DMS53 treated with DMSO at 0.1 percent for 48 hours (cell line): ENCODE data around the gene SULT1A1.
"Not testable (repeated sequence)": the region's sequence is repeated elsewhere in the genome, so short reads cannot be mapped to it uniquely, and the experiment has no call there.

ENCODE experiments used
- DNase-seq: peaks from one replicate; lab custom pipeline; 2025; ENCODE audit not compliant: unreplicated experiment; lab: John Stamatoyannopoulos, UW

Gene SULT1A1

DNA sequence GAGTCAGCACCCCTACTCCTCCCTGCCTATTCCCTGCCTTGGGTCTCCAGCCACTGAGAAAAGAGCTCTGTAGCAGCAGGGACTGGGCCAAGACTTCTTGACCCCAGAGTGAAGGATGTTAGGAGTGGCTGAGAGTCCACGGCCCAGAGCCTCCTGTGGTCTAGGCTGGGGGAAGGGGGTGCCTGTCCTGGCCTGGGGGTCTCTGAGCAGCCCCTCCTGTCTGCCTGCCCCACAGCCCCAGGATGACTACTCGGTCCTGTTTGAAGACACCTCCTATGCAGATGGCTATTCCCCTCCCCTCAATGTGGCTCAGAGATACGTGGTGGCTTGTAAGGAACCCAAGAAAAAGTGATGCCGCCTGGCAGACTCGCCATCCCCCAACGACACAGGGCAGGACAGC lies 18.5 kb downstream of the SULT1A1 start:
- DNase-seq = no peak

DNA sequence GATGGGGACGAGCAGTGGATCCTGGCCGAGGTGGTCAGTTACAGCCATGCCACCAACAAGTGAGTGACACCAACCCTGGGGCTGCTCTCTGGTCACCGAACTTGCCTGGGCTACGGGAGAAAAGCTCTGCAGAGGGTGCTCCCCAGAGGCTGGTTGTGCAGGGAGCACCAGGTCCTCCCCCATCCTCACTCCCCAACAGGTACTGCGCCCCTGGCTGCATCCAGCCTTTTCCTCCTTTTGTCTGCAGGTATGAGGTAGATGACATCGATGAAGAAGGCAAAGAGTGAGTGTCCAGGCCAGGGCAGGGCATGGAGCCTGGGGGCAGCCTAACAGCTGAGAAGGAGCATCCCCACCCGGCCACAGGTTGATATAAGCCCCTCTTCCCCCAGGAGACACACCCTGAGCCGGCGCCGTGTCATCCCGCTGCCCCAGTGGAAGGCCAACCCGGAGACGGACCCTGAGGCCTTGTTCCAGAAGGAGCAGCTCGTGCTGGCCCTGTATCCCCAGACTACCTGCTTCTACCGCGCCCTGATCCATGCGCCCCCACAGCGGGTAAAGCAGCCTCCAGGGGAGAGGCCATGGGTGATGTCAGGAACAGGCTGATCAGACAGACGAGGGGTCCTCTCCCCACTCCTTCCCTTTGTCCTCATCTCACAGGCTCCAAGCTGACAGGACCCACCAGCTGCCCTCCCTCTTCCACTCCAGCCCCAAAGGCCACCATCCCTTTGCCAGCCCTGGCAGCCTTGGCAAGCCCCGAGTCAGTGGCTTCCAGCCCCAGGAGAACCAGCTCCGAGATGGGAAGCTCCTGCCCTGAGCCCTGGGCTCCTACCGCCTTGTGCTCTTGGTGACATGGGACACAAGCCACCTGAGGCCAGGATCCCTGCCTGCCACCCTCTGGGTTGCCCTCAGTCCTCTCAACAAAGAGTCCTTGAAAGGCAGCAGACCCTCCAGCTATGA lies 19.2 kb downstream of the SULT1A1 start:
- DNase-seq = no peak

DNA sequence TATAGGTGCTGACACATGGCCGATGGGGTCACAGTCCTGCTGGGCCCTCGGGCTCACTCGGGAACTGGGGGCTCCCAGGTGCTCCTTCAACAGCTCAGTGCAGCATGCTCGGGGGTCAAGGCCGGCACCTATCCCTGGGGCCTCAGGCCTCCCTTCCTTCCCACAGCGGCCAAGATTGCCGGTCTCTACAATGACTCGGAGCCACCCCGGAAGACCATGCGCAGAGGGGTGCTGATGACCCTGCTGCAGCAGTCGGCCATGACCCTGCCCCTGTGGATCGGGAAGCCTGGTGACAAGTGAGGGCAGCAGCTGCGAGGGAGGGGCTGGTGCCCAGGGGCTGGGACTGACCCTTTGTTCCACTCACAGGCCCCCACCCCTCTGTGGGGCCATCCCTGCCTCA lies 19.9 kb downstream of the SULT1A1 start:
- DNase-seq = no peak

DNA sequence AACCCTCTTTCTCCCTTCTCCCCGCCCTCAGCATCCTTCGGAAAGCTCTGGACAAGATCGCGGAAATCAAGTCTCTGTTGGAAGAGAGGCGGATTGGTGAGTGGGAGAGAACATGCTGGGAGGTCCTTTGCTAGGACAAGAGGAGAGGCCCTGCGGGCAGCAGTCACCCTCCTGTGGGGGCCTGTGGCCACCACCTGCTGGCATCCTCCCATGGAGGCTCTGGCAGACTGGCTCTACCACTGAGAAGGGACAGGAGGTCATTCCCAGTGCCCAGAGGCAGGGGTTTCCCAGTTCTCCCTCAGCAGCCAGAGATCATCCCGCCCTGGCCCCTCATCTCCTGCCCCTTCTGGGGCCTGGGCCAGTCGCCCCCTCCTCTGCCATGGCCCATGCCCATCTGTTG lies 20.8 kb downstream of the SULT1A1 start:
- no peak for DNase-seq

DNA sequence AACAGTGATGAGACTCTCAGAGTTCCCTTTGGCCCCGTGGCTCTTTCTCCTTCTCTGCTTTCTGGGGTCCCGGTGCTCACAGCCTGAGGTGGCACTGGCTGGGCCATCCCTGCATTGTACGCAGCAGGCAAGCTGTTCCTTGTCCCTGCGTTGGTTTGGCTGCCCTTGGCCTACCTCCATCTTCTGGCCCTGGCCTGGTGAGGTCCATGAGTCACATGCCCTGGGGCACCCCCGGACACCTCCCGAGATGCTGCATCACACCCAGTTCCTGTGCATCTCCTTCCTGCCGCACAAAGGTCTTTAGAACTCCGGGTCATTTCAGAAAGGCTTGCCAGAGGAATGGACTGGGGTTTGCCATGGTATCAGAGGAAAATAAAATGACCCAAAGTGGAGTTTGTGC lies 22.5 kb downstream of the SULT1A1 start:
- DNase-seq = no peak

DNA sequence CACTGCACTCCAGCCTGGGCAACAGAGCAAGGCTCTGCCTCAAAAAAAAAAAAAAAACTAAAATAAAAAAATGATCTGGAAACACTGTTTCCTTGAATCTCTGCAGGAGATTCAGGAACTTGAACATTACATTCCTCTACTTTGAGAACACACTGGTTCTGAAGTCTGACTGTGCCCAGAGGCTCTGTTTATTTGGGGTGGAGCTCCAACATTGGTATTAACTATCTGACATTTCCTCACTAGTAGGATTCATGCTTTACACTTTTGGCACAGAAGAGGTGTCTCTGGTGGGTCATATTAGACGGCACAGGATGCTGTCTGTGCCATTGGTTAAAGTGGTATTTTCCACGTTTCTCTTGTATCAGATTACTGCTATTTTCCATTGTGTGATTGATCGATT lies 23.4 kb downstream of the SULT1A1 start:
- no peak for DNase-seq

DNA sequence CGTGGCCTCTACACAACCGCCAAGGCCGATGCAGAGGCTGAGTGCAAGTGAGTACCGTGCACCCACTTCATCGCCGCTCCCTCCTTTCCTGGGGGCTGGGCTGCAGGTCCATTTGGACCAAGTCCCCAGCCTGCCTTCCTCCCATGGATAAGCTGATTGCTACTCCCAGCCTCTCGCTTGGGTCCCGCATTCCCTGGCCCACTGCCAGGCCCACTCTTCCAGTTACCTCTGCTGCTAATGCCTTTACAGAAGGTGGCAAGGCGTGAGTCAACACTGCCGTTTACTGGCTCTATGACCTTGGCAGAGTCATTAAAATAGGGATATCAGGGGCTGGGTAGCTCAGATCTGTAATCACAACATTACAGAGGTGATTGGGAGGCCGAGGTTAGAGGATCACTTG lies 24.2 kb downstream of the SULT1A1 start:
- no peak for DNase-seq

DNA sequence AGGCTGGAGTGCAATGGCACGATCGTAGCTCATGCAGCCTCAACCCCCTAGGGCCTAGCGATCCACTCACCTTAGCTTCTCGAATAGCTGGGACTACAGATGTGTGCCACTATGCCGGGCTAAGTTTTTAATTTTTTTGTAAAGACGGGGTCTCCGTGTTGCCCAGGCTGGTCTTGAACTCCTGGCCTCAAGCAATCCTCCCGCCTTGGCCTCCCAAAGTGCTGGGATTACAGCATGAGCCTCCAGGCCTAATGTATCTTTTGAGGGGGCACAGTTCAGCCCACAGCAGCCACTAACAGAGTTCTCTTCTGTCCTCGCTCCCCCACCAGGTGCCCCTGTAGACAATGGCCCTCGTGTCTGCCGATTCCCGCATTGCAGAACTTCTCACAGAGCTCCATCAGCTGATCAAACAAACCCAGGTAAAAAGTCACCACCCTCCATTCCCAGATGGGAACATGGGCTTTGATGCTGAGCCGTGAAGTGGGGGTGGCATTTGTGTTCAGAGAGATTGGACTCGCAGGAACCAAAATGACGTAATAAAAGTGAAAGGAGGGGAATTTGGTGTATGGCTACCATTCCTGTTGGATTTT lies 29.0 kb downstream of the SULT1A1 start:
- no peak for DNase-seq

DNA sequence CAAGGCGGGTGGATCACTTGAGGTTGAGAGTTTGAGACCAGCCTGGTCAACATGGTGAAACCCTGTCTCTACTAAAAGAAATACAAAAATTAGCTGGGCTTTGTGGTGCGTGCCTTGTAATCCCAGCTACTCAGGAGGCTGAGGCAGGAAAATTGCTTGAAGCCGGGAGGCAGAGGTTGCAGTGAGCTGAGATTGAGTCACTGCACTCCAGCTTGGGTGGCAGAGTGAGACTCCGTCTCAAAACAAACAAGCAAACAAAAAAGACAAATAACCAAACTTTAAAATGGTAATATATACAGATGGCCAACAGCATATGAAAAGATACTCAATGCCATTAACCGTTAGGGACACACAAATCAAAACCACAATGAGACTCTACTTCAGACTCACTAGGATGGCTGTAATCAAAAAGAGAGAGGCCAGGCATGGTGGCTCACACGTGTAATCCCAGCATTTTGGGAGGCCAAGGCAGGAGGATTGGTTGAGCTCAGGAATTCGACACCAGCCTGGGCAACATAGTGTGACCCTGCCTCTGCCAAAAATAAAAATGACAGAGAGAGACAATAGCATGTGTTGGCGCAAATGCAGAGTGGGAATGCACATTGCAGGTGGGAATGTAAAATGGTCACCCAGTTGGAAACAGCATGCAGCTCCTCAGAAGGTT lies 34.3 kb downstream of the SULT1A1 start:
- no peak for DNase-seq

DNA sequence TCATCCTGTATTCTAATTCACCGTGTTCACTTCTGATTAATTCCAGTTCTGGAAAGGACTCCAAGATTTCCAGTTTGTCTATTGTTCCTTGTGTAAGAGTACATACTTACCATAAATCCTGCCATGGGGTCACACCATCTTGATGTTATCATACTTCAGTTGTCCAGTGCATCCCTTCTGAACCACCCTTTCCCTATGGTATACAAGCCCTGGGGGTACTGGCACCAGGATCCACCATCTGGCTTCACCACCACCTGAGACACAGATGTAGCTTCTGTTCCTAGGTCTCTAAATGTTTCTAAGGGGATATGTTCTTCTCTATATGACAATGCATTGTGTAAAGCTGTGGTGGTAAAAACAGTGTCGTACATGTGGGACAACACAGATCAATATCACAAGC lies 34.9 kb downstream of the SULT1A1 start:
- no peak for DNase-seq

DNA sequence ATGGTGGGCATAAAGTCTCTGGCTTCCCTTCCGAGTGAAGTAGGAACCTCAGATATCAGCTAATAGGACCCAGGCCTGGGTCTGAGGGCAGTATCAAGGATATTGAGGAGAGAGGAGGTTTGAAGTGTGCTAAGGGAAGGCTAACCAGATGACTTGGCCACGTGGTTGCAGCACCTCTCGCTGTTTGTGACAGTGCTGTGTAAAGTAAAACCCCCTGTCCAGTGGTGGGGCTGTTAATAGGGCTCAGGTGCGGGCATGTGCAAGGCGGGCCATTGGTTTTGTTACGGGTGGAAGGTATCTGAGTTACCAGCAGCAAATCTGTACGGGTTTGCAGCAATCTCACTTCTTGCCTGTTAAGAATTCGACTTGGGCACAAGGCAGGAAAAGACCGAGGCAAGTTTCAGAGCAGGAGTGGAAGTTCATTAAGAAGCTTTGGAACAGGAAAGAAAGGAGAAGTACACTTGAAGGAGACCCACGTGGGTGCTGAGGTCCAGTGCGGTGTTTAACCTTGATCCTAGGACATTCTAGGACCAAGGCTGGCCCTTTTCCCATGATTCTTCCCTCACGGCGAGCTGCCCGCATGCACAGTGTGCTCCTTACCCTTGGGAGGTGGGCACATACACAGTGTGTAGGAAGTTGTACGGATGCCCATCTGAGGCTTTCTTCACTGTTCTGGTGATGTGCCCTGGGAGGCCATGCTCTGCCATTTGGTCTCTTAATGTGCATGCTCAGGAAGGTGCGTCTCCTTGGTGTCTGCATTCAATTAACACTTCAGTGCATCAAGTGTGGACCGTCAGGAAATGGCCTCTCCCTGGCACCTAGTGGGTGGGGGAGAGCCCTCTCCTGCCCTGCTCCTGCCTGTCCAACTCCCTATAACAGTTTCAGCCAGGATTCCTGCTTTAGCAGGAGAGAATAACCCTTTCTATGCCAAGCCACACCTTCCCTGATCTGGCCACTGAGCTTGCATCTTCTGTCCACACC lies 35.8 kb downstream of the SULT1A1 start:
- DNase-seq = no peak

DNA sequence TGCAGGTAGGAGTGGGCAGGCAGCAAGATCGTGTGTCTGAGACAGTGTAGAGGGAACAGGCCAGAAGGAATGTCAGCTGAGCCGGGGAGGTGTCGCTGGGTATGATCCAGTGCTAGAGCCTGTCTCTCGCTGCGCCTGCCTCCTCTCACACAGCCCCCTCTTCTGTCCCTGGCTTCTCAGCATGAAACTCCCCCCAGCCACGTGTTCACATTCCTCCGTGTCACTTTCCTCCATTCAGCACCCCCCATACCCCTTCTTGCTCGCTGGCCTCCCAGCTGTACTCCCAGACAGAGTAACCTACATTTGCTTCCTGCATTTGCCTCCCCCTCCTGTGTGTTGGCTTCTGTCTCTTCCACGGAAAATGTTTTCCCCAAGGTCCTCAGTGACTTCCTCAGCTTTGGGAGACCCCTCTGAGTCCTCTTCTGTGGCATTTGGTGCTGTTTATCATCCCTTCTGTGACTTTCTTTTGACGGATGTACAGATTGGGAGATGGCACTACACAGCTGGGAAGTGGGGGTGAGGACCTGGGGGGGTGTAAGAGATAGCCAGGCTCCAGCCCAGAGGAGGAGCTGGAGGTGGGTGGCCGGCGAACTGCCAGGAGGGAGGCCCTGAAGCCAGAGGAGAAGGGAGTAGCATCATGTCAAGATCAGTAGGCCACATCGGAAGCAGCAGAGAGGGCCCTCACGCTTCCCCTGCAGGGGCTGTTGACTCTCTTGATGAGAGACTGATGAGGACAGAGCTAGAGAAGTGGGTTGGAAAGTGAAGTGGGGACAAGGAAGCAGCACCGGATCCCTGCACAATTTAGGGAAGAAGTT lies 36.9 kb downstream of the SULT1A1 start:
- no peak for DNase-seq

DNA sequence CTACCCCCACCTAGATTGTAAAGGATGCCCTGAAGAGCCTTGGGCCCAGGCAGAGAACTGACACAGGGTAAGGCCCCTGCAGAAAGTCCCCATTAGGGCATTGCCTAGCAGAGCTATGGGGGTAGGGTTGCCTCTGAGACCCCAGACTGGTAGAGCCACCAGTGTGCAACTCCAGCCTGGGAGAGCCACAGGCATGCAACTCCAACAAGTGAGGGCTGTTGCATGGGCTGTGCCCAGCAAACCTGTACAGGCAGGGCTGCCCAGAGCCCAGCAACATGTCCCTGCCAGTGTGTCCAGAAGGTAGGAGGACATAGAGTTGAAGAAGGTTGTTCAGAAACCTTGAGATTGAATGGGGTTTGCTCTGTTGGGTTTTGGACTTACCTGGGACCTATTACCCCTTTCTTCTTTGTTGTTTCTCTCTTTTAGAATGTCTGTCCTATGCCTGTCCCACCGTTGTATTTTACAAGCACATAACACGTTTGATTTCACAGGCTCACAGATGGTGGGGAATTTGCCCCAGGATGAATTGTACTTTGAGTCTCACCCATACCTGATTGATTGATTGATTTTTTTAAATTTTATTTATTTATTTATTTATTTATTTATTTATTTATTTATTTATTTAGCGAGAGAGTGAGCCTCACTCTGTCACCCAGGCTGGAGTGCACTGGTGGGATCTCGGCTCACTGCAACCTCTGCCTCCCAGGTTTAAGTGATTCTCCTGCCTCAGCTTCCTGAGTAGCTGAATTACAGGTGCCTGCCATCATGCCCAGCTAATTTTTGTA lies 39.7 kb downstream of the SULT1A1 start:
- no peak for DNase-seq

DNA sequence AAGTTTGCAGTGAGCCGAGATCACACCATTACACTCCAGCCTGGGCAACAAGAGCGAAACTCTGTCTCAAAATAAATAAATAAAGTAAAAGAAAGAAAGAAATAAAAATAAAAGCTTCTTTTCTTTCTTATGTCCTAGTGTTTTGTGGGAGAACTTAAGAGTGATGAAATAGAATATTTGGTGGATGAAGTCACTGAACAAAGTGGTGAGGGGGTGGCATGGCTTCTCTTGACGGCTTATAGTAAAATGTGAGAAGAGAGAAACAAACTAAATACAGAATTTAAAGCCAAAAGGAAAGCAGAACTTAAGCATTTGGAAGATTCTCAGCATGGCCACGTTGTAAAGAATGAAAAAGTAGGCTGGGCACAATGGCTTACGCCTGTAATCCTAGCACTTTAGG lies 40.8 kb downstream of the SULT1A1 start:
- no peak for DNase-seq

DNA sequence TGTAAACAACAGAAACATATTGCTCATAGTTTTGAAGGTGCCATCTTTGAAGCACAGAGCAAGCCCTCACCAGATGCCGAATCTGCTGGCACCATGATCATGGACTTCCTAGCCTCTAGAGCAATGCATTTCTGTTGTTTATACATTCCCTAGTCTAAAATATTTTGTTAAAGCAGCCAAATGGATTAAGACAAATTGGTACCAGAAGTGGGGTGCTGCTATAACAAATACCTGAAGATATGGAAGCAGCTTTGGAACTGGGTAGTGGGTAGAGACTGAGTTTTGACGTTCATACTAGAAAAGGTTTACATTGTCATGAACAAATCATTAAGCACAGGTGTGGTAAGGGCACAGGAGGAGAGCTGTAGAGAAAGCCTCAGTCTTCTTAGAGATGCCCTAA lies 42.6 kb downstream of the SULT1A1 start:
- DNase-seq = no peak

DNA sequence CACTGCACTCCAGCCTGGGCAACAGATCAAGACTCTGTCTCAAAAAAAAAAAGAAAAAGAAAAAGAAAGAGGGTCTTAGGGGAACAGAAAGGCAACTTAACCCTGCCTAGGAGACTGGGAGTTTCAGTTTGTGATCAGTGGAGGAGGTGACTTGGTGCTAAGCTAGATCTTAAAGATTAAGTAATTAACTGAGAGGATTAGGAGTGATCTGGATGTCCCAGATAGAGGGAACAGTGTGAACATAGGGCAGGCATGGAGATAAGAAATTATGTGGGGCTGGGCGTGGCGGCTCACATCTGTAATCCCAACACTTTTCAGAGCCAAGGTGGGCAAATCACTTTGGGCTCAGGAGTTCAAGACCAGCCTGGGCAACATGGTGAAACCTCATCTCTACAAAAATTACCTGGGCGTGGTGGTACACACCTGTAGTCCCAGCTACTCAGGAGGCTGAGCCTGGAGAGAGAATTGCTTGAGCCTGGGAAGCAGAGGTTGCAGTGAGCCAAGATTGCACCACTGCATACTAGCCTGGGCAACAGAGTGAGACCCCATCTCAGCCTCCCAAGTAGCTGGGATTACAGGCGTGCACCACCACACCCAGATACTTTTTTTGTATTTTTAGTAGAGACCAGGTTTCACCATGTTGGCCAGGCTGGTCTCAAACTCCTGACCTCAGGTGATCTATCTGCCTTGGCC lies 43.5 kb downstream of the SULT1A1 start:
- not testable (repeated sequence) for DNase-seq

DNA sequence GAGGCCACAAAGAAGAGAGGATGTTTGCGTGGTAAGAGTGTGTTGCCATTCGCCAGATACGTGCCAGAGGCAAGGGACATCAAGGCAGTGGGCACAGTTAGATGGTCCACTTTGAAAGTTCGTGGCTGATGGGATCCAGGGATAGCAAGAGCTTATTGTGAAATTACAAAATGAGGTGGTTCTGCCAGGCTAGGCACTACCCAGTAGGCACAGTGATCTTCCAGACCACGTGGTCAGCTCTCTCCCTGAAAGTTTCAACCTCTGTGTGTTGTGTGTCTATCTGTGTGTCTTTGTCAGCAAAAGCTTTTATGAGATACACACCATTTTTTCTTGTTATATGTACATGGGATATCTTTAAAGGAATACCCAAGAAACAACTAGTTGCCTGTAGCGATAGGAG lies 46.6 kb downstream of the SULT1A1 start:
- DNase-seq = no peak

DNA sequence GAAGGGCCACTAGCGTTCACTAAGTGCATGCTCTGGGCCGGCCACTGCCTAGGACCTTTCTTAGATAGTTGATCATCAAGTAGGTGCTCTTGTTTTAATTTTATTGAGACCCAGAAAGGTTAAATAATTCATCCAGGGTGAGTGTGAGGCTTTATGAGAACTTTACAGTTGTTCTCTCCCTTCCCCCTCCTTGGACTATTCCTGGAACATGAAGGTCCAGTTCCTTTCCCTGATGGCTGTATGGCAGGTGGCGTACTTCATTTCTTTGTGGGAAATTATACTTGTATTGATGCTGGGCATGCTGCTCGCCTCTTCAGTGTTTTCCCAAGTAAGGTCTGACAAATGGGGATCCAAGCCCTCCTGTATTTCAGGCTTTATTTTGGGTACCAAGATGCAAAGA lies 47.6 kb downstream of the SULT1A1 start:
- no peak for DNase-seq
